Measurements from ENCODE around the gene SH3RF3.
A peak's percentile ranks its signal among the peaks of the same experiment; 100 is the strongest.

SH3RF3 gene

GRCh38 chr2:109139865-109140396 is 10.9 kb downstream of the SH3RF3 start:
- no peak for DNase-seq

GRCh38 chr2:109141006-109141600 is 12.1 kb downstream of the SH3RF3 start:
- no peak for DNase-seq

- DNase-seq: no peak
Observed at GRCh38 chr2:109141727-109142283, 12.8 kb downstream of the SH3RF3 start.

- no peak for DNase-seq
Observed at GRCh38 chr2:109142416-109143210, 13.6 kb downstream of the SH3RF3 start.

GRCh38 chr2:109143214-109144187 is 14.5 kb downstream of the SH3RF3 start:
- DNase-seq: peak; percentile 86

GRCh38 chr2:109144271-109144670 is 15.3 kb downstream of the SH3RF3 start:
- peak; percentile 19 for DNase-seq

- DNase-seq: no peak
Observed at GRCh38 chr2:109144721-109145120, 15.7 kb downstream of the SH3RF3 start.

GRCh38 chr2:109145286-109145685 is 16.3 kb downstream of the SH3RF3 start:
- no peak for DNase-seq

- DNase-seq: no peak
Observed at GRCh38 chr2:109147405-109147804, 18.4 kb downstream of the SH3RF3 start.

GRCh38 chr2:109148117-109148746 is 19.2 kb downstream of the SH3RF3 start:
- no peak for DNase-seq

- DNase-seq: no peak
Observed at GRCh38 chr2:109148991-109149645, 20.1 kb downstream of the SH3RF3 start.

GRCh38 chr2:109150559-109150958 is 21.6 kb downstream of the SH3RF3 start:
- no peak for DNase-seq

GRCh38 chr2:109151519-109151918 is 22.5 kb downstream of the SH3RF3 start:
- no peak for DNase-seq

GRCh38 chr2:109153005-109153784 is 24.2 kb downstream of the SH3RF3 start:
- no peak for DNase-seq

GRCh38 chr2:109153807-109154206 is 24.8 kb downstream of the SH3RF3 start:
- DNase-seq: no peak

GRCh38 chr2:109154226-109154625 is 25.2 kb downstream of the SH3RF3 start:
- no peak for DNase-seq

- no peak for DNase-seq
Observed at GRCh38 chr2:109155553-109156451, 26.8 kb downstream of the SH3RF3 start.

GRCh38 chr2:109157563-109158105 is 28.6 kb downstream of the SH3RF3 start:
- DNase-seq: no peak

GRCh38 chr2:109158237-109158636 is 29.2 kb downstream of the SH3RF3 start:
- DNase-seq: no peak

All from activated CD4-positive, alpha-beta T cell treated with anti-CD3 and anti-CD28 coated beads, Interleukin-10, Interleukin-2, amounts not matched to agents 100 ng/mL and 50 ng/mL, durations not matched to agents 16 hours and 8 hours (primary cell).